ENCODE results near the gene INO80. TPM values are rescaled to one million over a fixed set of nuclear protein-coding genes. Genes with fewer than 3 reads are reported as not detected.
"Not testable (repeated sequence)": the region's sequence is repeated elsewhere in the genome, so short reads cannot be mapped to it uniquely, and the experiment has no call there.

The INO80 gene
- total RNA-seq, 4 donors from 2014 or later = 15.2 to 24.8 (median 22.3) TPM

DNA sequence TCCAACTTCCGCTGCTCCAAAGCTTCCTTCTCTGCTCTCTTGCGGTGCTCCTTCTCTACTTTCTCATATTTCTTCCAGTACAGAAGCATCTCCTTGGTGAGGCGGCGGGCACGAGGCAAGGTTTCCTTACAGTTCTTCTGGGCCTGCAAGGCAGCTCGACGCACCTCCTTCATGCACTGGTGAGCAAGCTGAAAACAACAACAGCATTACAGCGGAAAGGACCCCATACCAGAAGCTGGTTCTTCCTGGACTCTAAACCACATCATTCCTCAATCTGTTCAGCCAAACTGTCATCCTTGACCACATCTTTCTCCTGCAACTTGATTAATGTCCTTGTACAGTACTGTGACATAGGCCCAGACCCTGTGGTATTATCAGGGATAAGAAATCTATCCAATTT is 36.4 kb downstream of the INO80 start:
- H3K9me3 ChIP-seq = no peaks in the 10 kb centered on the region
- no peak overlapping the region for H3K27ac ChIP-seq
- intact Hi-C loops (cut with DNase I) = no loop called here
- H3K4me1 ChIP-seq = no peaks in the 10 kb centered on the region
- no peak for DNase-seq
- H3K36me3 ChIP-seq = peaks cover 22 to 100% (median 48%) of the 10 kb centered on the region in 3 donors
- H3K27me3 ChIP-seq = no peaks in the 10 kb centered on the region
- TF ChIP-seq, protein P1, sequence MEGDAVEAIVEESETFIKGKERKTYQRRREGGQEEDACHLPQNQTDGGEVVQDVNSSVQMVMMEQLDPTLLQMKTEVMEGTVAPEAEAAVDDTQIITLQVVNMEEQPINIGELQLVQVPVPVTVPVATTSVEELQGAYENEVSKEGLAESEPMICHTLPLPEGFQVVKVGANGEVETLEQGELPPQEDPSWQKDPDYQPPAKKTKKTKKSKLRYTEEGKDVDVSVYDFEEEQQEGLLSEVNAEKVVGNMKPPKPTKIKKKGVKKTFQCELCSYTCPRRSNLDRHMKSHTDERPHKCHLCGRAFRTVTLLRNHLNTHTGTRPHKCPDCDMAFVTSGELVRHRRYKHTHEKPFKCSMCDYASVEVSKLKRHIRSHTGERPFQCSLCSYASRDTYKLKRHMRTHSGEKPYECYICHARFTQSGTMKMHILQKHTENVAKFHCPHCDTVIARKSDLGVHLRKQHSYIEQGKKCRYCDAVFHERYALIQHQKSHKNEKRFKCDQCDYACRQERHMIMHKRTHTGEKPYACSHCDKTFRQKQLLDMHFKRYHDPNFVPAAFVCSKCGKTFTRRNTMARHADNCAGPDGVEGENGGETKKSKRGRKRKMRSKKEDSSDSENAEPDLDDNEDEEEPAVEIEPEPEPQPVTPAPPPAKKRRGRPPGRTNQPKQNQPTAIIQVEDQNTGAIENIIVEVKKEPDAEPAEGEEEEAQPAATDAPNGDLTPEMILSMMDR (IDR thresholded peaks at IDR 0.05) = no peak
- no peak for TF ChIP-seq POLR2A (IDR thresholded peaks at IDR 0.05)
- no peak overlapping the region for H3K4me3 ChIP-seq
- WGBS, 2 donors = 83 to 93% methylated on average over 8 of the region's 8 CpGs

DNA sequence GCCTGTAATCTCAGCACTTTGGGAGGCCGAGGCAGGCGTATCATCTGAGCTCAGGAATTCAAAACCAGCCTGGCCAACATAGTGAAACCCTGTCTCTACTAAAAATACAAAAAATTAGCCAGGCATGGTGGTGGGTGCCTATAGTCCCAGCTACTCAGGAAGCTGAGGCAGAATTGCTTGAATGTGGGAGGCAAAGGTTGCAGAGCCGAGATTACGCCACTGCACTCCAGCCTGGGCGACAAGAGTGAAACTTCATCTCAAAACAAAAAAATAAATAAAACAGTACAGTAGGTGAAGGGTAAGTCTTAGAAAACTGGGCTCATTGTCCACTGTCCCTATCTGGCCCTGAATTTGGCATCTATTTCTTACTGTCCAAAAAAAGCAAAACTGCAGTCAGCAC is 37.2 kb downstream of the INO80 start:
- H3K9me3 ChIP-seq; intact Hi-C loops (cut with DNase I); DNase-seq; H3K4me1 ChIP-seq; H3K4me3 ChIP-seq; H3K27me3 ChIP-seq; H3K27ac ChIP-seq: not testable (repeated sequence)
- H3K36me3 ChIP-seq = peaks cover 18 to 100% (median 47%) of the 10 kb centered on the region in 3 donors
- 90 to 95% methylated on average over 4 to 5 of the region's 5 CpGs for WGBS, 2 donors

DNA sequence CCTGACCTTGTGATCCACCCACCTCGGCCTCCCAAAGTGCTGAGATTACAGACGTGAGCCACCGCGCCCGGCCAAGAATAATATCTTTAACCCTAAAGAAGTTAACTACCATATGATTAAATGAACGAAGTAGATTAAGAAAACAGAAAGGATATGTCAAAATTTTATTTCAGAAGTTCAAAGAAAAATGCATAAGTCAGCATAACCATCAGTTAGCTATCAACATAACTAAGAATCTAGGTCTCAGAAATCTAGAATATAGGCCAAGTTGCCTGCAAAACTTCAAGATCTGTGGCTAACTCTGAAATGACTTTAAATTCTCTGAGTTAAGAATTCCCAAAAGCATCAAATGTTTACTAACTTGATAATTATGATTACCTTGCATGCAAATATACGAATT is 38.0 kb downstream of the INO80 start:
- Histone ChIP-seq H3K27ac (no peak overlapping the region), H3K4me3 (no peak overlapping the region), H3K36me3 (peaks cover 22 to 100% (median 40%) of the 10 kb centered on the region in 3 donors), H3K27me3 (no peaks in the 10 kb centered on the region), H3K9me3 (no peaks in the 10 kb centered on the region), H3K4me1 (no peaks in the 10 kb centered on the region)
- DNase-seq = no peak
- intact Hi-C loops (cut with DNase I) = no loop called here
- TF ChIP-seq, protein P1 (IDR thresholded peaks at IDR 0.05) = no peak
- no peak for TF ChIP-seq POLR2A (IDR thresholded peaks at IDR 0.05)
- 88 to 97% methylated on average over 7 of the region's 7 CpGs for WGBS, 2 donors

DNA sequence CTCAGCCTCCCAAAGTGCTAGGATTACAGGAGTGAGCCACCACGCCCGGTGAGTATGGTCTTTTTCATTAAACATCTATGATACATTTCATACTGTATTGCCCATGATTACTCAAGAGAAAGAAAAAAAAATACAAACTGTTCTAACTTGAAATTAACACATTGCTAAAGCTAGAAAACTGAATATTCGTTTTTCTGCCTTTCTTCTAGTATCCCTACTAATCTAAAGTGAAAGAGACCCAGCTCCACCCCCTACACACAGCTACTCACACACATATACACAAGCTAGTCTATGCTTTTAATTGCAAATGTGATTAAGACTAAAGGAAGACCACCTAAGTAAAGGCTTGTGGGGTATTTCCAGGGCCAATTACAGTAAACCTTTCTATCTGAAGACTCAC is 43.1 kb downstream of the INO80 start:
- no peak for DNase-seq
- Histone ChIP-seq H3K27ac (no peak overlapping the region), H3K9me3 (no peaks in the 10 kb centered on the region), H3K27me3 (no peaks in the 10 kb centered on the region), H3K4me3 (no peak overlapping the region), H3K36me3 (peaks cover 17 to 100% (median 28%) of the 10 kb centered on the region in 3 donors), H3K4me1 (no peaks in the 10 kb centered on the region)
- TF ChIP-seq, protein P1 (IDR thresholded peaks at IDR 0.05) = no peak
- no peak for TF ChIP-seq POLR2A (IDR thresholded peaks at IDR 0.05)
- whole genome bisulfite sequencing, 2 donors = 92 to 93% methylated on average over 3 of the region's 3 CpGs
- intact Hi-C loops (cut with DNase I) = no loop called here

DNA sequence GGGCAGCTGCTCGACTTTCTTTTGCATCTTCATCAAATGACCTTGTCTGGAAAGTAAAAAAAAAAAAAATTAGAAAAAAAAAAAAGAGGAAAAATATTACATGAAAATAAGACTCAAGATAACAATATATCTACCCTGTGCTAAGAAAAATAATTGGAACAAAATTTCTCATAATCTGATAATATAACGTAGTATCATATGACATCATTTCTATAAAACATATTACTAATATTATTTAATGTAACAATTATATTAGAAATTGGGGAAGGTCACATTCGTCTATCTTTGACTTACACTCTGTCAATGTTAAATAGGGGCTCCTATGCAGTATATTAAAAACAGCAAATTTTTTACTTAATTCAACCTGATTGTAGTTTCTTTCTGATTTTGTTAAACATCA is 44.1 kb downstream of the INO80 start:
- intact Hi-C loops (cut with DNase I) = no loop called here
- no peaks in the 10 kb centered on the region for H3K4me1 ChIP-seq
- WGBS, 2 donors = 92 to 93% methylated on average over 3 of the region's 3 CpGs
- H3K4me3 ChIP-seq = no peak overlapping the region
- H3K27ac ChIP-seq = no peak overlapping the region
- no peaks in the 10 kb centered on the region for H3K27me3 ChIP-seq
- peaks cover 17 to 100% (median 36%) of the 10 kb centered on the region in 3 donors for H3K36me3 ChIP-seq
- no peak for TF ChIP-seq POLR2A (IDR thresholded peaks at IDR 0.05)
- TF ChIP-seq, protein P1 (IDR thresholded peaks at IDR 0.05) = no peak
- no peak for DNase-seq
- no peaks in the 10 kb centered on the region for H3K9me3 ChIP-seq

DNA sequence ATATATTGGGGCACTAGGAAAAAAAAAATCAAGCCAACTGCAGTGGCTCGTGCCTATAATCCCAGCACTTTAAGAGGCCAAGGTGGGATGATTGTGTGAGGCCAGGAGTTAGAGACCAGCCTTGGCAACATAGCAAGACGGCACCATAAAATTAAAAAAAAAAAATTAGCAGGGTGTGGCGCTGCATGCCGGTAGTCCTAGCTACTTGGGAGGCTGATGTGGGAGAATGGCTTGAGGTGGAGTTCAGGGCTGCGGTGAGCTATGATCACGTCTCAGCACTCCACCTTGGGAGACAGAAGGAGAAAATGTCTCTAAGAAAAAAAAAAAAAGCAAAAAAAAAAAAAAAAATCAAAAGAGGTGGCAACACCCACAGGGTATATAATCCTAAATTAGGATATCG is 49.6 kb downstream of the INO80 start:
- H3K9me3 ChIP-seq = peaks cover 0 to 18% (median 10%) of the 10 kb centered on the region in 3 donors
- DNase-seq = no peak
- no peak for TF ChIP-seq POLR2A (IDR thresholded peaks at IDR 0.05)
- TF ChIP-seq, protein P1 (IDR thresholded peaks at IDR 0.05) = no peak
- intact Hi-C loops (cut with DNase I) = no loop called here
- H3K36me3 ChIP-seq = peaks cover 22 to 100% (median 46%) of the 10 kb centered on the region in 3 donors
- H3K27ac ChIP-seq = no peak overlapping the region
- H3K4me1 ChIP-seq = no peaks in the 10 kb centered on the region
- no peak overlapping the region for H3K4me3 ChIP-seq
- H3K27me3 ChIP-seq = no peaks in the 10 kb centered on the region
- WGBS, 2 donors = 98 to 99% methylated on average over 7 of the region's 7 CpGs
